GM12878 (cell line): ENCODE measurements around the gene DSC2. TPM values are rescaled to one million over a fixed set of nuclear protein-coding genes. Genes with fewer than 3 reads are reported as not detected.
A peak's percentile ranks its signal among the peaks of the same experiment; 100 is the strongest.

ENCODE experiments used
- ATAC-seq: fragments of 200-7000 bp; cut with Tn5 transposase; 3 replicates; pipeline ENCODE4 v1.9.1; 2020; ENCODE audit warnings: mild to moderate bottlenecking, moderate library complexity
- BruUV-seq: library from RNA; stranded (reverse); fragments of 400-500 nt; replicated peaks from 2 replicates; lab custom pipeline; 2021; lab: Mats Ljungman, UMichigan
- CTCF ChIA-PET: fragments of 300-600 bp; sonication (Branson Sonifier 250); formaldehyde crosslinking; extraction: SDS; loops from one replicate; lab custom pipeline; 2021; ENCODE audit warnings: inconsistent platforms; lab: Yijun Ruan, JAX
- POLR2A ChIA-PET: fragments of 350-600 bp; formaldehyde crosslinking; extraction: SDS; loops from one replicate; lab custom pipeline; 2021; ENCODE audit warnings: inconsistent platforms; lab: Charles Lee
- RAD21 ChIA-PET: fragments of 300-600 bp; sonication (Branson Sonifier 250); formaldehyde crosslinking; loops from one replicate; lab custom pipeline; 2023; ENCODE audit warnings: antibody characterized with exemption; ENCODE audit not compliant: unreplicated experiment; lab: Charles Lee
- SMC1A ChIA-PET: fragments of 300-600 bp; sonication (Branson Sonifier 250); formaldehyde crosslinking; loops from one replicate; lab custom pipeline; 2023; ENCODE audit not compliant: unreplicated experiment, uncharacterized antibody; lab: Charles Lee
- DNase-seq: peaks from one replicate; pipeline ENCODE4 v3.0.0-alpha.2; 2011; ENCODE audit warnings: low read depth, low spot score
- FAIRE-seq: peaks from 3 replicates; lab custom pipeline; 2011; peaks lifted over from hg19 to GRCh38; lab: Jason Lieb, UNC
- H2AFZ ChIP-seq: 2 replicates; pipeline ENCODE4 v1.6.0; 2011; ENCODE audit warnings: low read depth, low read length, control low read depth; ENCODE audit not compliant: control insufficient read depth
- H3K27ac ChIP-seq: 2 replicates; pipeline ENCODE4 v1.5.1; 2011; ENCODE audit warnings: control low read depth; ENCODE audit not compliant: control insufficient read depth, insufficient read depth
- H3K27me3 ChIP-seq, 2 experiments: replicated peaks in 1 of 2; 2 replicates each; pipeline versions ENCODE4 v1.6.0 to v1.6.1; 2011; ENCODE audit warnings: low read length in 1 of 2; ENCODE audit not compliant: control insufficient read depth in 2 of 2, insufficient read depth in 2 of 2
- H3K36me3 ChIP-seq, 2 experiments: 2 replicates each; pipeline ENCODE4 v1.5.1; 2011; ENCODE audit warnings: low read length in 1 of 2; ENCODE audit not compliant: control insufficient read depth in 2 of 2, insufficient read depth in 2 of 2
- H3K4me1 ChIP-seq: 2 replicates; pipeline ENCODE4 v1.6.1; 2011; ENCODE audit warnings: mild to moderate bottlenecking, low read length, moderate library complexity, mixed read lengths; ENCODE audit not compliant: control insufficient read depth, insufficient read depth
- H3K4me2 ChIP-seq: 2 replicates; pipeline ENCODE4 v1.6.0; 2011; ENCODE audit warnings: control low read depth; ENCODE audit not compliant: control insufficient read depth, insufficient read depth
- H3K4me3 ChIP-seq: fragments of 200-600 bp; sonication (generic); 2 replicates; pipeline ENCODE4 v1.5.1; 2016
- H3K79me2 ChIP-seq: 2 replicates; pipeline ENCODE4 v1.6.0; 2011; ENCODE audit warnings: low read length; ENCODE audit not compliant: control insufficient read depth, insufficient read depth
- H3K9ac ChIP-seq: 2 replicates; pipeline ENCODE4 v1.8.0; 2011; ENCODE audit warnings: low read length, control low read depth, mixed read lengths; ENCODE audit not compliant: control insufficient read depth, insufficient read depth
- H3K9me3 ChIP-seq: replicated peaks from 3 replicates; pipeline ENCODE4 v1.5.1; 2011; ENCODE audit warnings: mild to moderate bottlenecking, low read length; ENCODE audit not compliant: control insufficient read depth, insufficient read depth
- H4K20me1 ChIP-seq: 2 replicates; pipeline ENCODE4 v1.6.0; 2011; ENCODE audit not compliant: control insufficient read depth, insufficient read depth
- ASH2L ChIP-seq: fragments of 300-600, 200-600 bp; sonication (generic); IDR thresholded peaks from 2 replicates; pipeline ENCODE4 v1.6.1; 2017; ENCODE audit warnings: low read depth, mild to moderate bottlenecking, borderline replicate concordance
- CHD1 ChIP-seq: IDR thresholded peaks from 2 replicates; pipeline ENCODE4 v1.6.1; 2012; ENCODE audit warnings: low read depth, low read length, improper control_type of control experiment
- HCFC1 ChIP-seq: fragments of 150-350 bp; IDR thresholded peaks from 2 replicates; pipeline ENCODE4 v1.6.1; 2014; ENCODE audit warnings: low read length
- IRF4 ChIP-seq: IDR thresholded peaks from 2 replicates; pipeline ENCODE4 v1.6.1; 2011; ENCODE audit warnings: low read depth, low read length
- MYB ChIP-seq: fragments of 150-350 bp; IDR thresholded peaks from 2 replicates; pipeline ENCODE4 v1.6.1; 2014; ENCODE audit warnings: mild to moderate bottlenecking, low read depth, low read length, borderline replicate concordance
- NBN ChIP-seq: fragments of 450-650 bp; IDR thresholded peaks from 2 replicates; pipeline ENCODE4 v1.6.1; 2016
- PML ChIP-seq: IDR thresholded peaks from 2 replicates; pipeline ENCODE4 v1.6.1; 2012; ENCODE audit warnings: low read length, inconsistent platforms
- POLR2A ChIP-seq: IDR thresholded peaks from 2 replicates; pipeline ENCODE4 v1.6.1; 2011; ENCODE audit warnings: low read depth, mild to moderate bottlenecking, low read length
- TAF1 ChIP-seq: IDR thresholded peaks from 2 replicates; pipeline ENCODE4 v1.6.1; 2011; ENCODE audit warnings: mild to moderate bottlenecking, low read depth, low read length, borderline replicate concordance
- YY1 ChIP-seq: IDR thresholded peaks from 2 replicates; pipeline ENCODE4 v1.6.1; 2011; ENCODE audit warnings: low read depth, mild to moderate bottlenecking, low read length
- ZNF622 ChIP-seq: fragments of 450-650 bp; IDR thresholded peaks from 2 replicates; pipeline ENCODE4 v1.6.1; 2017; ENCODE audit warnings: mild to moderate bottlenecking, inconsistent platforms
- WGBS: methylation state at CpG from one replicate; pipeline ENCODE4 v1.1.6; 2016; ENCODE audit warnings: low lambda C conversion rate; ENCODE audit not compliant: insufficient replicate concordance, insufficient coverage; ENCODE audit errors: missing lambda C conversion rate; 5-methylcytosine and 5-hydroxymethylcytosine counted together
- in situ Hi-C: fragments of 300-500 bp; cut with MboI; formaldehyde crosslinking; loops from 9 replicates; pipeline ENCODE4 v1.14.3; 2018; ENCODE audit warnings: mixed read lengths
- intact Hi-C: fragments of 100-400 bp; cut with micrococcal nuclease; formaldehyde crosslinking; loops from one replicate; pipeline ENCODE4 v1.14.2; 2022; ENCODE audit not compliant: unreplicated experiment
- polyA plus RNA-seq, 11 experiments: library from polyadenylated mRNA; depleted of rRNA in 4 of 11; unstranded in 6 of 11; stranded (reverse) in 5 of 11; fragments of >200 nt; fragmentation: Nextera tagmentation in 4 of 11; fragmentation: Illumina TruSeq in 1 of 11; extraction: Ambion mirVana in 4 of 11; extraction: Trizol in 1 of 11; gene quantifications; 1 replicate in 1 of 11; 2 replicates in 10 of 11; pipeline versions ENCODE4 v1.2.1 to v1.2.3, GENCODE V29; 2011 to 2016; ENCODE audit warnings: inconsistent platforms in 2 of 11, missing spikeins in 2 of 11, low read depth in 1 of 11
- total RNA-seq, 4 experiments: library from RNA; depleted of rRNA in 3 of 4; stranded (reverse); fragments of >200 nt in 3 of 4; fragmentation: Illumina TruSeq in 1 of 4; extraction: Trizol in 1 of 4; gene quantifications; 2 replicates each; pipeline versions ENCODE4 v1.2.1 to v1.2.3, GENCODE V29; 2013 to 2021
- TF ChIP-seq, protein P1 (sequence below): fragments of 450-650 bp; IDR thresholded peaks from 2 replicates; pipeline ENCODE4 v1.6.1; 2017; ENCODE audit warnings: mild to moderate bottlenecking
- TF ChIP-seq, protein P2 (sequence below): IDR thresholded peaks from 2 replicates; pipeline ENCODE4 v1.6.1; 2012; ENCODE audit warnings: low read depth, low read length, improper control_type of control experiment

The DSC2 gene
- total and polyA plus RNA-seq, 10 of the 15 experiments (the other 5 are each of a cell fraction or from before 2014, with no cell fraction given): 1.2 to 4.9 (median 3.0) TPM; not detected in 1

DNA sequence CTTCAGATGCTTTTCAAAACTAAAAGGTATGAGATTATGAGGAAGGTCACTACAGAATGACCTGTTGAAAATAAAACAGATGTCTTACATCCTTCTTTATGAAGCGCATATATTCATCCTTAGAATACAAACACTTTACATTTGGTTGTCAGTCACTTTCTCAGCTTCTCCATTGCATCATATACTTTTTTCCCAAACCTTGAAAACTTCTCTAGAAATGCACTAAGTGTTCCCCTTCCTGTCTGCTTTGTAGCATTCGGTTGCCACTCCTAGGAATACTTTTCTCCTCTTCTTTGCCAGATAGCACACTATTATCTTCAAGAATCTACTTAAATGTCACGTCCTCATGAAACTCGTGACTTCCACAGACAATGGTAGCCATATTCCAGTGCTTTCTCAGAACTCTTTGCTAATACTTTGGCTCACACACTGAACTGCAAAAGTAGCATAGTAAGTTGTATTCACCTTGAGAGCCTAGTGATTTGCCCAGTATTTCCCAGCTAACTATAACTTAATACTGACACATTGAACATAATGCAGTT lies 32.8 kb upstream of the DSC2 start:
- Histone ChIP-seq H3K4me2 (no peak overlapping the region), H3K27me3 (no peaks in the 10 kb centered on the region), H3K27ac (no peak overlapping the region), H3K79me2 (no peaks in the 10 kb centered on the region), H3K4me3 (no peak overlapping the region), H3K9ac (no peak overlapping the region), H3K9me3 (no peaks in the 10 kb centered on the region), H3K4me1 (no peaks in the 10 kb centered on the region), H3K36me3 (no peaks in the 10 kb centered on the region), H2AFZ (peak overlapping the region; percentile 17; the same call in 1 of the 2 replicates), H4K20me1 (no peaks in the 10 kb centered on the region)
- in situ Hi-C loops (no loop called here), intact Hi-C loops (no loop called here)
- ChIA-PET CTCF (no interaction called here), SMC1A (no interaction called here), RAD21 (no interaction called here), POLR2A (no interaction called here)
- WGBS: 24% methylated on average over 4 of the region's 4 CpGs
- TF ChIP-seq HCFC1 (no peak), IRF4 (no peak), TAF1 (no peak), NBN (no peak), CHD1 (no peak), PML (no peak), ASH2L (no peak), YY1 (no peak), POLR2A (no peak), MYB (no peak), ZNF622 (no peak)
- TF ChIP-seq, protein P1, sequence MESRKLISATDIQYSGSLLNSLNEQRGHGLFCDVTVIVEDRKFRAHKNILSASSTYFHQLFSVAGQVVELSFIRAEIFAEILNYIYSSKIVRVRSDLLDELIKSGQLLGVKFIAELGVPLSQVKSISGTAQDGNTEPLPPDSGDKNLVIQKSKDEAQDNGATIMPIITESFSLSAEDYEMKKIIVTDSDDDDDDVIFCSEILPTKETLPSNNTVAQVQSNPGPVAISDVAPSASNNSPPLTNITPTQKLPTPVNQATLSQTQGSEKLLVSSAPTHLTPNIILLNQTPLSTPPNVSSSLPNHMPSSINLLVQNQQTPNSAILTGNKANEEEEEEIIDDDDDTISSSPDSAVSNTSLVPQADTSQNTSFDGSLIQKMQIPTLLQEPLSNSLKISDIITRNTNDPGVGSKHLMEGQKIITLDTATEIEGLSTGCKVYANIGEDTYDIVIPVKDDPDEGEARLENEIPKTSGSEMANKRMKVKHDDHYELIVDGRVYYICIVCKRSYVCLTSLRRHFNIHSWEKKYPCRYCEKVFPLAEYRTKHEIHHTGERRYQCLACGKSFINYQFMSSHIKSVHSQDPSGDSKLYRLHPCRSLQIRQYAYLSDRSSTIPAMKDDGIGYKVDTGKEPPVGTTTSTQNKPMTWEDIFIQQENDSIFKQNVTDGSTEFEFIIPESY: no peak
- TF ChIP-seq, protein P2, sequence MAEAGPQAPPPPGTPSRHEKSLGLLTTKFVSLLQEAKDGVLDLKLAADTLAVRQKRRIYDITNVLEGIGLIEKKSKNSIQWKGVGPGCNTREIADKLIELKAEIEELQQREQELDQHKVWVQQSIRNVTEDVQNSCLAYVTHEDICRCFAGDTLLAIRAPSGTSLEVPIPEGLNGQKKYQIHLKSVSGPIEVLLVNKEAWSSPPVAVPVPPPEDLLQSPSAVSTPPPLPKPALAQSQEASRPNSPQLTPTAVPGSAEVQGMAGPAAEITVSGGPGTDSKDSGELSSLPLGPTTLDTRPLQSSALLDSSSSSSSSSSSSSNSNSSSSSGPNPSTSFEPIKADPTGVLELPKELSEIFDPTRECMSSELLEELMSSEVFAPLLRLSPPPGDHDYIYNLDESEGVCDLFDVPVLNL: no peak
- no TSS peak for BruUV-seq
- ATAC-seq (no peak), DNase-seq (no peak), FAIRE-seq (no peak)
